Hematopoietic multipotent progenitor cell treated with erythropoietin and hydrocortisone succinate and interleukin-3 and kit ligand, for 8 days (in vitro differentiated cells): Measurements from ENCODE around the gene ANO2.
A peak's percentile ranks its signal among the peaks of the same experiment; 100 is the strongest.

Source experiments
- DNase-seq: peaks from one replicate; pipeline ENCODE4 v3.0.0-alpha.2; 2015

The ANO2 gene

GRCh38 chr12:5650829-5651461 is 294.1 kb downstream of the ANO2 start:
- DNase-seq = no peak

GRCh38 chr12:5650281-5650680 is 294.8 kb downstream of the ANO2 start:
- no peak for DNase-seq

GRCh38 chr12:5648692-5649359 is 296.2 kb downstream of the ANO2 start:
- DNase-seq = peak; percentile 48

- DNase-seq = no peak
Observed at GRCh38 chr12:5643266-5643665, 301.8 kb downstream of the ANO2 start.

- DNase-seq = no peak
Observed at GRCh38 chr12:5637698-5638097, 307.4 kb downstream of the ANO2 start.

GRCh38 chr12:5636907-5637306 is 308.2 kb downstream of the ANO2 start:
- DNase-seq = no peak

GRCh38 chr12:5633106-5633505 is 312.0 kb downstream of the ANO2 start:
- no peak for DNase-seq

GRCh38 chr12:5632453-5632852 is 312.6 kb downstream of the ANO2 start:
- DNase-seq = no peak

- no peak for DNase-seq
Observed at GRCh38 chr12:5631497-5631896, 313.6 kb downstream of the ANO2 start.

GRCh38 chr12:5630726-5631125 is 314.3 kb downstream of the ANO2 start:
- no peak for DNase-seq

GRCh38 chr12:5628501-5628900 is 316.6 kb downstream of the ANO2 start:
- no peak for DNase-seq

GRCh38 chr12:5627053-5627630 is 317.9 kb downstream of the ANO2 start:
- DNase-seq = no peak

- no peak for DNase-seq
Observed at GRCh38 chr12:5626151-5626550, 318.9 kb downstream of the ANO2 start.

GRCh38 chr12:5624486-5625272 is 320.4 kb downstream of the ANO2 start:
- DNase-seq = no peak

GRCh38 chr12:5623411-5623810 is 321.6 kb downstream of the ANO2 start:
- DNase-seq = no peak

- DNase-seq = no peak
Observed at GRCh38 chr12:5622280-5622679, 322.8 kb downstream of the ANO2 start.

- DNase-seq = no peak
Observed at GRCh38 chr12:5621329-5621728, 323.7 kb downstream of the ANO2 start.

- DNase-seq = no peak
Observed at GRCh38 chr12:5620896-5621295, 324.2 kb downstream of the ANO2 start.

- no peak for DNase-seq
Observed at GRCh38 chr12:5619628-5620027, 325.4 kb downstream of the ANO2 start.

- DNase-seq = no peak
Observed at GRCh38 chr12:5616854-5617253, 328.2 kb downstream of the ANO2 start.

GRCh38 chr12:5615760-5616159 is 329.3 kb downstream of the ANO2 start:
- DNase-seq = no peak

- DNase-seq = no peak
Observed at GRCh38 chr12:5614256-5614655, 330.8 kb downstream of the ANO2 start.

- DNase-seq = peak; percentile 97
Observed at GRCh38 chr12:5612556-5613410, 332.3 kb downstream of the ANO2 start.
